Left lung (tissue), 10 donors: ENCODE results near the gene PPM1G. TPM values are rescaled to one million over a fixed set of nuclear protein-coding genes. Genes with fewer than 3 reads are reported as not detected.

ENCODE experiments used
- ATAC-seq: fragments of 200-7000 bp; cut with Tn5 transposase; one replicate; pipeline ENCODE4 v1.9.1; 2020; ENCODE audit warnings: moderate library complexity
- DNase-seq, 4 donors: peaks; one replicate each; pipeline ENCODE4 v3.0.0-alpha.2; 2013 to 2020
- H3K27ac ChIP-seq, 2 donors: fragments of 200-600 bp; sonication (generic) in 1 of 2; one replicate each; pipeline versions ENCODE4 v1.5.0 to v1.8.0; 2020 to 2021
- H3K27me3 ChIP-seq, 2 donors: fragments of 200-600 bp; sonication (generic) in 1 of 2; one replicate each; pipeline versions ENCODE4 v1.5.0 to v1.8.0; 2020 to 2021
- H3K36me3 ChIP-seq, 2 donors: fragments of 200-600 bp; sonication (generic) in 1 of 2; one replicate each; pipeline versions ENCODE4 v1.5.0 to v1.8.0; 2020 to 2021
- H3K4me1 ChIP-seq, 2 donors: fragments of 200-600 bp; one replicate each; pipeline ENCODE4 v1.8.0; 2021
- H3K4me3 ChIP-seq, 2 donors: fragments of 200-600 bp; sonication (generic) in 1 of 2; one replicate each; pipeline versions ENCODE4 v1.5.0 to v1.8.0; 2020 to 2021; ENCODE audit warnings: mild to moderate bottlenecking in 1 of 2
- H3K9me3 ChIP-seq, 2 donors: fragments of 200-600 bp; sonication (generic) in 1 of 2; one replicate each; pipeline versions ENCODE4 v1.5.0 to v1.8.0; 2020 to 2021
- intact Hi-C, 2 donors: fragments of 100-400 bp; cut with DNase I; formaldehyde crosslinking; loops; one replicate each; pipeline versions ENCODE4 v1.11.2 to v1.14.2; 2022
- polyA plus RNA-seq, 6 donors: library from polyadenylated mRNA; unstranded; fragments of 120-200 nt; gene quantifications; one replicate each; pipeline ENCODE4 v1.2.1, GENCODE V29; 2013; ENCODE audit not compliant: insufficient read length in 6 of 6
- total RNA-seq, 2 donors: library from RNA; stranded (reverse); fragmentation: NEBNext Ultra II Directional; extraction: Animal tissue kit (Norgen Biotek cat#: 25700); gene quantifications; one replicate each; pipeline ENCODE4 v1.2.1, GENCODE V29; 2021
- TF ChIP-seq, protein P1 (sequence below), 2 donors: fragments of 200-600 bp; sonication (generic) in 1 of 2; IDR thresholded peaks; one replicate each; pipeline versions ENCODE4 v1.5.0 to v1.8.0; 2021; ENCODE audit warnings: antibody characterized with exemption in 2 of 2
- donor health status: DM: no; HTN: yes; CAD: no.
- donor health status: DM: no; HTN: no; CAD: no.

PPM1G gene
- total and polyA plus RNA-seq, 8 donors, result 55.5 to 88.0 (median 77.1) TPM

DNA sequence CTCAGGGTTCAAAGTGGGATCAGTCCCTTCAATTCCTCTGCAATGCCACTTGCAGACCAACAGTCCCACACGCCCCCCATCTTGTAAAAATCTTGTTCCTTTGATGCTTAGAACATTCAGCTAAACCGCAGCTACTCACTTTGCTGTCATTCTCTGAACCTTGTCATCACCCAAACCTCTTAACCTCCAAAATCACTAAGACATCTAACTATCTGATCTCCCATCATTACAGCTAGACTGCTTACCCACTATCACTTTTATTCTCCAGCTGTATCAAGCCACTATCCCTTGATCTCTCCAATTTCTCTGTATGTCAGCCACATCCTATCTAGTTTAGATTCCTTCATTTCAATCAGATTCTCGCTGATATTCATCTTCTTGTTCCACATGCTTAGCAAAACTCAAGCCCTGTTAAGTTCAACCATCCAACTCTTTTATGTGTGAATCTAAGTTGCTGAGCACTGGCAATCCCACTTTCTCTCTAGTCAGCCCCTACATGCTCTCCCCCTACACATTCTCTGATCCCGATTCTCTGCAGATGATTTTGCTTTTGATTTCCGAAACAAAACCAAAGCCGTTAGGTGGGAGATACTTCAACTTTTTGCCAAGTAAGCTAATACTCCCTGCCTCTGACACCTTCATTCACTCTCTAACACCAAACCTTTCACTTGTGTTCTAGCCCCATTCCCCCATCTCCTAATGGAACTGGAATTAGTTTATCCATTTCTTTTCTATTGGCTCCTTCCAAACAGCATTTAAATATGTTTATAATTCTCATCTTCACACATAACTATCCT, 57.4 kb downstream of the PPM1G start:
- Histone ChIP-seq H3K27me3 (no peaks in the 10 kb centered on the region), H3K4me1 (peaks cover 16 to 26% of the 10 kb centered on the region in 2 donors), H3K9me3 (no peaks in the 10 kb centered on the region), H3K36me3 (peaks cover 0 to 9% of the 10 kb centered on the region in 2 donors), H3K4me3 (no peak overlapping the region), H3K27ac (no peak overlapping the region)
- TF ChIP-seq, protein P1, sequence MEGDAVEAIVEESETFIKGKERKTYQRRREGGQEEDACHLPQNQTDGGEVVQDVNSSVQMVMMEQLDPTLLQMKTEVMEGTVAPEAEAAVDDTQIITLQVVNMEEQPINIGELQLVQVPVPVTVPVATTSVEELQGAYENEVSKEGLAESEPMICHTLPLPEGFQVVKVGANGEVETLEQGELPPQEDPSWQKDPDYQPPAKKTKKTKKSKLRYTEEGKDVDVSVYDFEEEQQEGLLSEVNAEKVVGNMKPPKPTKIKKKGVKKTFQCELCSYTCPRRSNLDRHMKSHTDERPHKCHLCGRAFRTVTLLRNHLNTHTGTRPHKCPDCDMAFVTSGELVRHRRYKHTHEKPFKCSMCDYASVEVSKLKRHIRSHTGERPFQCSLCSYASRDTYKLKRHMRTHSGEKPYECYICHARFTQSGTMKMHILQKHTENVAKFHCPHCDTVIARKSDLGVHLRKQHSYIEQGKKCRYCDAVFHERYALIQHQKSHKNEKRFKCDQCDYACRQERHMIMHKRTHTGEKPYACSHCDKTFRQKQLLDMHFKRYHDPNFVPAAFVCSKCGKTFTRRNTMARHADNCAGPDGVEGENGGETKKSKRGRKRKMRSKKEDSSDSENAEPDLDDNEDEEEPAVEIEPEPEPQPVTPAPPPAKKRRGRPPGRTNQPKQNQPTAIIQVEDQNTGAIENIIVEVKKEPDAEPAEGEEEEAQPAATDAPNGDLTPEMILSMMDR (IDR thresholded peaks at IDR 0.05), result no peak
- ATAC-seq (no peak), DNase-seq (no peak)
- intact Hi-C loops, result no loop called here

DNA sequence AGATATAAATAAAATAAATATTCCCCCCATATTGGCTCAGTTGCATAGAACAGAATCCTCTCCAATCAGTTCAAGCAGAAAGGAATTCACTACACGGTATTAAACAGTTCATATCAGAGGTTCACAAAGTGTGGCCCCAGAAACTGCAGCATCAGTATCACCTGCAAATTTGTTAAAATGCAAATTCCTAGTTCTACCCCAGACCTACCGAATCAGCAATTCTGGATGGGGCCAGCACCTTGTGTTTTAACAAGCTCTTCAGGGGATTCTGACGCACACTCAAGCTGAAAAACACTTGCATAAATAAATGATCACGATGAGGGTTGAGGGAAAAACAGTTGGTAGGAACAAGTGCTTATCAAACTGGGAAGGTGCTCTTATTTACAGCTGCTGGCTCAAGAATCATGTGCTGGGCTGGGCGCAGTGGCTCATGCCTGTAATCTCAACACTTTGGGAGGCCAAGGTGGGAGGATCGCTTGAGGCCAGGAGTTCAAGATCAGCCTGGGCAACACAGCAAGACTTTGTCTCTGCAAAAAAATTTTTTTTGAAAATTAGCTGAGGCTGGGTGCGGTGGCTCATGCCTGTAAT, 59.2 kb downstream of the PPM1G start:
- H3K27me3 ChIP-seq, result no peaks in the 10 kb centered on the region
- DNase-seq (no peak), ATAC-seq (no peak)
- H3K27ac ChIP-seq, result no peak overlapping the region
- H3K36me3 ChIP-seq, result peaks cover 0 to 12% of the 10 kb centered on the region in 2 donors
- TF ChIP-seq, protein P1 (IDR thresholded peaks at IDR 0.05), result no peak
- H3K9me3 ChIP-seq, result no peaks in the 10 kb centered on the region
- H3K4me1 ChIP-seq, result peaks cover 10 to 19% of the 10 kb centered on the region in 2 donors
- H3K4me3 ChIP-seq, result no peak overlapping the region
- intact Hi-C loops, result no loop called here

DNA sequence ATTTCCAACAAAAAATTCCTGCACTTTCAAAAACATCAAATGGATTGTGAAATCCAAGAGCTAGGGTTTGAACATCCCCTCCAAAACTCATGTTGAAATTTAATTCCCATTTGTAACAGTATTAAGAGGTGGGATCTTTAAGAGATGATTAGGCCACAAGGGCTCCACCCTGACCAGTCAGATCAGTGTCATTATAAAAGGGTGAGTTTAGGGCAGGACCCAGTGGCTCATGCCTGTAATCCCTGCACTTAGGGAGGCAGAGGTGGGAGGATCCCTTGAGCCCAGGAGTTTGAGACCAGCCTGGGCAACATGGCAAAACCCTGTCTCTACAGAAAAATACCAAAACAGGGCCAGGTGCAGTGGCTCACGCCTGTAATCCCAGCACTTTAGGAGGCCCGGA, 61.8 kb downstream of the PPM1G start:
- Histone ChIP-seq H3K36me3 (peaks cover 0 to 21% of the 10 kb centered on the region in 2 donors), H3K9me3 (no peaks in the 10 kb centered on the region), H3K4me1 (no peaks in the 10 kb centered on the region), H3K4me3 (no peak overlapping the region), H3K27me3 (no peaks in the 10 kb centered on the region), H3K27ac (no peak overlapping the region)
- intact Hi-C loops, result no loop called here
- no peak for ATAC-seq
- TF ChIP-seq, protein P1 (IDR thresholded peaks at IDR 0.05), result no peak
- DNase-seq, result no peak

DNA sequence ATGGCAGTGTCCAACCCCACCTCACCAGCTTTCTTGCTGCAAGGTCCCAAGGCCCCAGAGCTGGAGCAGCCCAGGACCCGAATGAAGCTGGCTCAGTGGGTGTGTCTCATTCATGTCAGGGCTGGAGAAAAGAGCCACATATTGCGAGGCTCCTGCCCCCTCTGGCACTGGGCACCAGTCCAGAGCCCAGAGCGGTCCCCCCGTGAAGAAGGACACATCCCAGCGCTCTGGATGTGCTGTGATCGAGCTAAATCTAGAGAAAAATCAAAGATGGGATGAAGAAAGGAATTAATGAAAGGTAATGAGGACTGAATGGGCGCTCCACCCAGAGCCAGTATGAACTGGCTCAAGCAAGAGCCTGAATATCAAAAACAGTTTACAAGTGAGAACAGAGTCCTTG, 73.2 kb downstream of the PPM1G start:
- H3K9me3 ChIP-seq, result no peaks in the 10 kb centered on the region
- no peak for DNase-seq
- TF ChIP-seq, protein P1 (IDR thresholded peaks at IDR 0.05), result no peak
- no peak overlapping the region for H3K4me3 ChIP-seq
- ATAC-seq, result no peak
- intact Hi-C loops, result no loop called here
- no peaks in the 10 kb centered on the region for H3K27me3 ChIP-seq
- no peak overlapping the region for H3K27ac ChIP-seq
- H3K36me3 ChIP-seq, result peaks cover 4 to 100% of the 10 kb centered on the region in 2 donors
- no peaks in the 10 kb centered on the region for H3K4me1 ChIP-seq

DNA sequence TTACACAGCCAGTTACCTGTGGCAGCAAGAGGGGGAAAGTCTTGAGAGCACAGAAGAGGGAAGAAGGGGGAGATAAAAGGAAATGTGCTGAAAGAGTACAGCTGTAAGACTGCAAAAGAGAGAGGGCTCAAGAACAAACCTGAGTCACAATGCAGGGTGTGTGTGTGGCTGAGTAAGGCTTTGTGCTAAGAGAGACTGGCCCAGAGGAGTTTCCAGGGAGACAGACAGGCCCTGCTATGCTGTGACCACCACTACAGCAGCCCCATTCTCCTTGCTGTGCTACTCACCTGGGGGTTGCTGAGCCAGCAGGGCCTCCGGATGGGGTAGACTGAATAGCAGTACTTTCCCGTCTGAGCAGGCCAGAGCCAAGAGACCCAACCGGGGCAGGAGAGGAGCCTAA, 74.1 kb downstream of the PPM1G start:
- intact Hi-C loops, result no loop called here
- Histone ChIP-seq H3K36me3 (peaks cover 4 to 100% of the 10 kb centered on the region in 2 donors), H3K27ac (no peak overlapping the region), H3K4me3 (no peak overlapping the region), H3K27me3 (no peaks in the 10 kb centered on the region), H3K4me1 (no peaks in the 10 kb centered on the region), H3K9me3 (no peaks in the 10 kb centered on the region)
- TF ChIP-seq, protein P1 (IDR thresholded peaks at IDR 0.05), result no peak
- DNase-seq, result no peak
- no peak for ATAC-seq
